Gastrocnemius medialis (tissue), 4 donors: ENCODE measurements around the gene TTC39A.

ENCODE experiments used
- CTCF ChIP-seq, 5 experiments: fragments of 450-650 bp in 3 of 5; fragments of 200-600 bp in 2 of 5; sonication (generic) in 2 of 5; IDR thresholded peaks in 4 of 5; conservative IDR thresholded peaks in 1 of 5; 1 replicate in 4 of 5; 2 replicates in 1 of 5; pipeline ENCODE4 v1.5.1; 2016 to 2019; ENCODE audit warnings: antibody characterized with exemption in 5 of 5, mild to moderate bottlenecking in 3 of 5, moderate library complexity in 3 of 5
- POLR2A ChIP-seq, 2 donors: fragments of 450-650 bp; IDR thresholded peaks; one replicate each; pipeline ENCODE4 v1.6.1; 2017; ENCODE audit warnings: antibody characterized with exemption in 2 of 2, mild to moderate bottlenecking in 2 of 2, moderate library complexity in 2 of 2

DNA sequence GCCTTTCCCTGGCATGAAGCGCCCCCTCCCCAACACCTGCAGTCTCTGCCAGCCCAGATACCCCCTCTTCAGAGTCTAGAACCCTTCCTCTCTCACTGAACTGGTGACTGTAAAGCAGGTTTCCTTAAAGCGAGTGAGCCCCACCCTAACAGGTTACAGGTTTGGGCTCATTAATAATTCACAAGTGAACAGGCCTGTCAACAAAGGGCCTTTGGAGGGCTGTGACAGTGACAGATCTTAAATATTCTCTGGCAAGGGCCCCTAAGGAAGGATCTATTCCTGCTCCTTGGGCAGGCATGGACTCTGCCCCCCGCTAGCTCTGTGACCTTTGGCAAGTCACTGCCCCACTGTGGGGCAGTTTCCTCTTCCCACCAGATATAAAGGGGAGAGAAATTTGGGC is 5.6 kb upstream of the TTC39A start:
- TF ChIP-seq CTCF (IDR thresholded peaks at IDR 0.05 in 4 of 5, conservative IDR thresholded peaks at IDR 0.05 in 1 of 5) (no peak), POLR2A (IDR thresholded peaks at IDR 0.05) (no peak)
